WTC11 (cell line): ENCODE measurements around the gene NEURL2. TPM values are rescaled to one million over a fixed set of nuclear protein-coding genes. Genes with fewer than 3 reads are reported as not detected.

Source experiments
- AFF4 ChIP-seq: sonication (generic); formaldehyde crosslinking; IDR thresholded peaks from 2 replicates; pipeline ENCODE4 v1.8.1; 2023; ENCODE audit warnings: mild to moderate bottlenecking, missing genetic modification reagents, borderline replicate concordance
- ATF6 ChIP-seq: sonication (generic); formaldehyde crosslinking; IDR thresholded peaks from 2 replicates; pipeline ENCODE4 v1.8.1; 2023; ENCODE audit warnings: mild to moderate bottlenecking, missing genetic modification reagents
- CDX4 ChIP-seq: fragments of 250-450 bp; sonication (Bioruptor Pico); IDR thresholded peaks from 2 replicates; pipeline ENCODE4 v1.9.0; 2021; ENCODE audit warnings: moderate library complexity, mild to moderate bottlenecking, inconsistent platforms, borderline replicate concordance
- CREM ChIP-seq: sonication (generic); formaldehyde crosslinking; IDR thresholded peaks from 2 replicates; pipeline ENCODE4 v1.8.1; 2022; ENCODE audit warnings: mild to moderate bottlenecking, missing genetic modification reagents, moderate library complexity
- CTCF ChIP-seq: fragments of 200-600 bp; IDR thresholded peaks from 2 replicates; pipeline ENCODE4 v1.8.0; 2022; ENCODE audit warnings: antibody characterized with exemption
- ERG ChIP-seq: fragments of 250-450 bp; sonication (Bioruptor Pico); IDR thresholded peaks from 2 replicates; pipeline ENCODE4 v1.8.0; 2021; ENCODE audit warnings: mild to moderate bottlenecking
- FOXJ3 ChIP-seq: sonication (generic); formaldehyde crosslinking; IDR thresholded peaks from 2 replicates; pipeline ENCODE4 v1.9.0; 2021; ENCODE audit warnings: missing genetic modification reagents, mild to moderate bottlenecking, borderline replicate concordance
- FOXP4 ChIP-seq: sonication (generic); formaldehyde crosslinking; IDR thresholded peaks from 2 replicates; pipeline ENCODE4 v1.8.0; 2022; ENCODE audit warnings: mild to moderate bottlenecking, missing genetic modification reagents
- IRF2 ChIP-seq: sonication (generic); formaldehyde crosslinking; IDR thresholded peaks from 2 replicates; pipeline ENCODE4 v1.8.0; 2022; ENCODE audit warnings: low read depth, missing genetic modification reagents, borderline replicate concordance
- JAZF1 ChIP-seq: fragments of 250-450 bp; sonication (Bioruptor Pico); IDR thresholded peaks from 2 replicates; pipeline ENCODE4 v1.9.0; 2021; ENCODE audit warnings: moderate library complexity, mild to moderate bottlenecking, inconsistent platforms
- KAT7 ChIP-seq: sonication (generic); formaldehyde crosslinking; IDR thresholded peaks from 2 replicates; pipeline ENCODE4 v1.8.1; 2023; ENCODE audit warnings: missing genetic modification reagents, mild to moderate bottlenecking, borderline replicate concordance
- MXD4 ChIP-seq: fragments of 250-450 bp; sonication (Bioruptor Pico); IDR thresholded peaks from 2 replicates; pipeline ENCODE4 v1.8.0; 2021; ENCODE audit warnings: mild to moderate bottlenecking, moderate library complexity, borderline replicate concordance
- NFE2L1 ChIP-seq: sonication (generic); formaldehyde crosslinking; IDR thresholded peaks from 2 replicates; pipeline ENCODE4 v1.8.1; 2023; ENCODE audit warnings: missing genetic modification reagents
- NR2C2 ChIP-seq: sonication (generic); formaldehyde crosslinking; IDR thresholded peaks from 2 replicates; pipeline ENCODE4 v1.8.0; 2022; ENCODE audit warnings: mild to moderate bottlenecking, missing genetic modification reagents
- RELA ChIP-seq: sonication (generic); formaldehyde crosslinking; IDR thresholded peaks from 2 replicates; pipeline ENCODE4 v1.8.1; 2022; ENCODE audit warnings: missing genetic modification reagents, mild to moderate bottlenecking, borderline replicate concordance
- RORB ChIP-seq: fragments of 250-450 bp; sonication (Bioruptor Pico); IDR thresholded peaks from 2 replicates; pipeline ENCODE4 v1.9.0; 2021; ENCODE audit warnings: mild to moderate bottlenecking
- SP1 ChIP-seq: sonication (generic); formaldehyde crosslinking; conservative IDR thresholded peaks from 2 replicates; pipeline ENCODE4 v1.8.1; 2022; ENCODE audit warnings: missing genetic modification reagents
- TEAD4 ChIP-seq: sonication (generic); formaldehyde crosslinking; IDR thresholded peaks from 2 replicates; pipeline ENCODE4 v1.8.0; 2022; ENCODE audit warnings: mild to moderate bottlenecking, missing genetic modification reagents
- ZBTB21 ChIP-seq: sonication (generic); formaldehyde crosslinking; IDR thresholded peaks from 2 replicates; pipeline ENCODE4 v1.8.1; 2023; ENCODE audit warnings: mild to moderate bottlenecking, missing genetic modification reagents, borderline replicate concordance
- ZBTB43 ChIP-seq: sonication (generic); formaldehyde crosslinking; IDR thresholded peaks from 2 replicates; pipeline ENCODE4 v1.8.1; 2023; ENCODE audit warnings: mild to moderate bottlenecking, missing genetic modification reagents
- ZNF232 ChIP-seq: sonication (generic); formaldehyde crosslinking; IDR thresholded peaks from 2 replicates; pipeline ENCODE4 v1.8.0; 2022; ENCODE audit warnings: mild to moderate bottlenecking, missing genetic modification reagents
- ZNF425 ChIP-seq: fragments of 250-450 bp; sonication (Bioruptor Pico); conservative IDR thresholded peaks from 2 replicates; pipeline ENCODE4 v1.9.0; 2021; ENCODE audit warnings: mild to moderate bottlenecking
- ZNF671 ChIP-seq: fragments of 250-450 bp; sonication (Bioruptor Pico); IDR thresholded peaks from 2 replicates; pipeline ENCODE4 v1.8.0; 2021; ENCODE audit warnings: mild to moderate bottlenecking
- total RNA-seq: library from RNA; stranded (reverse); gene quantifications from 3 replicates; pipeline ENCODE4 v1.2.3, GENCODE V29; 2021

NEURL2 gene
- total RNA-seq, 1 experiment from 2014 or later, result 6.6 TPM

- no peak for TF ChIP-seq RORB (CRISPR knock-in tag)
- TF ChIP-seq CTCF, result no peak
- TF ChIP-seq NR2C2 (CRISPR knock-in tag), result no peak
- TF ChIP-seq RELA (CRISPR knock-in tag), result no peak
- TF ChIP-seq MXD4 (CRISPR knock-in tag), result no peak
- TF ChIP-seq TEAD4 (CRISPR knock-in tag), result no peak
- no peak for TF ChIP-seq ATF6
- TF ChIP-seq ZNF425 (CRISPR knock-in tag), result no peak
- TF ChIP-seq IRF2 (CRISPR knock-in tag), result no peak
- TF ChIP-seq CREM (CRISPR knock-in tag), result no peak
- TF ChIP-seq KAT7, result no peak; the same call in 1 of the 2 replicates
- peak; percentile 85 for TF ChIP-seq ZBTB43 (CRISPR knock-in tag)
- TF ChIP-seq ZNF232 (CRISPR knock-in tag), result peak; percentile 17
- TF ChIP-seq ERG (CRISPR knock-in tag), result peak; percentile 68
- no peak for TF ChIP-seq JAZF1 (CRISPR knock-in tag)
- no peak for TF ChIP-seq FOXJ3 (CRISPR knock-in tag)
- TF ChIP-seq ZNF671 (CRISPR knock-in tag), result no peak
- TF ChIP-seq FOXP4 (CRISPR knock-in tag), result peak; percentile 66
- peak; percentile 21; the same call in 1 of the 2 replicates for TF ChIP-seq AFF4 (CRISPR knock-in tag)
- TF ChIP-seq NFE2L1 (CRISPR knock-in tag), result peak; percentile 80; the same call in 1 of the 2 replicates
- 0 out of 2 replicates have a peak, but pooled peaks have one; percentile 56 for TF ChIP-seq ZBTB21 (CRISPR knock-in tag)
- no peak; the same call in 1 of the 2 replicates for TF ChIP-seq CDX4 (CRISPR knock-in tag)
- TF ChIP-seq SP1, result peak; percentile 100
Observed at GRCh38 chr20:45934586-45935415, 43.8 kb upstream of the NEURL2 start, which contains the start of gene PCIF1 (continued).
